ENCODE results near the gene TP53I11. TPM values are rescaled to one million over a fixed set of nuclear protein-coding genes. Genes with fewer than 3 reads are reported as not detected.

Gene TP53I11
- total and polyA plus RNA-seq, 2 of the 13 experiments (the other 11 are each of a cell fraction or from before 2014, with no cell fraction given), result not detected

DNA sequence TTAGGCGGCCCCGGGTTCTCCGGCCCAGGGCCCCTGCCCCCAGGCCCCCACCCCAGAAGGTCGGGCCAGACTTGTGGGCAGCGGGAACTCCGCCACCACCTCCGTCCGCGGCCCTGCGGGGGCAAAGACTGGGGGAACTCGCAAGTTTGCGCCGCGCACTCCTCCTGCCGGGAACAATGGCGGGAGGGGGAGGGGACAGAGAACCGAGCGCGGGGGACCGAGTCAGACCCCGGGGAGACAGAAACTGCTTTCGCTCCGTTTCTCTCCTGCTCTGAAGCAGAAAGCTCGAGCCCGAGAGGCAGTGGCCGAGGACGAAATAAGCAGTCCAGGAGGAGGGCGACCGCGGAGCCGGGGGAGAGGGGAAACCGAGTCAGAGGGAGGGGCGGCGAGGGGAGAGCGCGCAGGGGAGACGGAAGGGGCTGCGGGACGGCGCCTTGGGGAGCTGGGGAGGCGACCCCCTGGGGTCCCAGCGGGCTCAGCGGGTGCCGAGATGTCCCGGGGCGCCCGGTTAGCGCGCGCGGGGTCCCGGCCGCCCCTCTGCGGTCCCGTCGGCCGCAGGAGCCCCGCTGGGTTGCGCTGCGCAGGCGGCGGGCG, 555 bp downstream of the TP53I11 start (continued):
- TF ChIP-seq SRY (CRISPR knock-in tag; IDR thresholded peaks at IDR 0.05) (no peak), ZNF773 (CRISPR knock-in tag; IDR thresholded peaks at IDR 0.05; ENCODE audit: borderline replicate concordance) (no peak), FOSL1 (CRISPR knock-in tag; IDR thresholded peaks at IDR 0.05; ENCODE audit: borderline replicate concordance) (no peak)

DNA sequence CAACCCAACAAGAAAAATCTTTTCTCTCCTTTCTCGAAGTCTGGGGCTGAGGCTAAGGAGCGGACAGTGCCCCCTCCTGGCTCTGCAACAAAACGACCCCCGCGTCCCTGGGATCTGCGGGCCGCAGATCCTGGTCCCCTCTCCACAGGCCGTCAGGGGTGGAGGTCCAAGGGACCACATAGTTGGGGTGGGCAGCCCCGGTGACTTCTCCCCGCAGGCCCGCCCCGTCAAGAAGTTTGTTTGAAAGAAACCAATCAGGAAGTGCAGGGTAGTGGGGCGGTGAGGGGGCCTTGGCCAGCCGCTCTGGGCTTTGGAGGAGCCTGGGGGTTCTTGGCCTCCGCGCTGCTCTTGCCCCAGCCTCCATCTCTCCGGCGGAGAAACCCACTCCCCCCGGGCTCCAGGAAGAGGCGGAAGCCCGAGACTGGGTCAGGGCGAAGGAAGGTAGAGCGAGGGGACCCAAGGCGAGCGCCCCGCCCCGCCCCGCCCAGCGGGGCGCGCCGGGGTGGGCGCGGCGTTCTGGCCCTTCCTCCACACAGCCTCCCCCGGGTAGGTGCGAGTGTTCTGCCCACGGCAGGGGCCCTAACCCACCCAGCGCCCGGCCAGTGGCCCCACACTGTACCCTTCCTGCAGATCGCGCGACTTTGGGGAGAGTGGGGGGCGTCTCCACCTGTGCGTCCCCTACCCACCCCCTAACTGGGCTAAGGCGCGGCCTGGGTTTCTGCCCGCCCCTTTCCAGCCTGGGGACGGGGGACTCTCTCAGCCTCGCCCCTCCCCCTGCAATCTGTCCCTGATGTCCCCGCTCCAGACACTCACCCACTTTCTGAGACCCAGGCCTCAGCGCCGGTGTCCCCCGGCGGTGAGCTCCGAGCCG, 1.3 kb downstream of the TP53I11 start:
- Histone ChIP-seq H3K27me3 (ENCODE audit: control insufficient read depth in 1 of 2, insufficient read depth in 2 of 2, low read length in 2 of 2) (peaks cover 4 to 33% of the 10 kb centered on the region in 2 experiments; a peak in 4 of 5 replicates), H3K9me3 (ENCODE audit: low read length) (no peaks in the 10 kb centered on the region), H3K27ac (ENCODE audit: extremely low read length, insufficient read depth, low read length) (no peak overlapping the region), H2AFZ (ENCODE audit: low read length) (no peak overlapping the region), H3K36me3 (replicated peaks in 1 of 2; ENCODE audit: control insufficient read depth in 1 of 2, insufficient read depth in 2 of 2, low read length in 2 of 2) (no peaks in the 10 kb centered on the region), H3K4me3 (replicated peaks in 1 of 3; ENCODE audit: insufficient read depth in 1 of 3, low read depth in 2 of 3, low read length in 3 of 3) (no peak overlapping the region), H3K4me1 (ENCODE audit: insufficient read depth, low read length) (peaks cover 10% of the 10 kb centered on the region), H4K20me1 (ENCODE audit: insufficient read depth, low read length) (no peaks in the 10 kb centered on the region), H3K4me2 (ENCODE audit: low read depth, low read length) (no peak overlapping the region), H3K9ac (ENCODE audit: insufficient read depth, low read depth, low read length) (no peak overlapping the region), H3K79me2 (ENCODE audit: insufficient read depth, low read length) (no peaks in the 10 kb centered on the region)
- intact Hi-C loops (cut with micrococcal nuclease; ENCODE audit: unreplicated experiment) (no loop called here), in situ Hi-C loops (cut with HindIII; ENCODE audit: extremely low pct_ligation_motif_present, low pct_unique_long_range_greater_than_20kb) (no loop called here)
- FAIRE-seq (no peak), ATAC-seq (0 out of 3 replicates have a peak, but pooled peaks have one; percentile 30), DNase-seq (ENCODE audit: low spot score) (no peak)
- TF ChIP-seq, protein P1, sequence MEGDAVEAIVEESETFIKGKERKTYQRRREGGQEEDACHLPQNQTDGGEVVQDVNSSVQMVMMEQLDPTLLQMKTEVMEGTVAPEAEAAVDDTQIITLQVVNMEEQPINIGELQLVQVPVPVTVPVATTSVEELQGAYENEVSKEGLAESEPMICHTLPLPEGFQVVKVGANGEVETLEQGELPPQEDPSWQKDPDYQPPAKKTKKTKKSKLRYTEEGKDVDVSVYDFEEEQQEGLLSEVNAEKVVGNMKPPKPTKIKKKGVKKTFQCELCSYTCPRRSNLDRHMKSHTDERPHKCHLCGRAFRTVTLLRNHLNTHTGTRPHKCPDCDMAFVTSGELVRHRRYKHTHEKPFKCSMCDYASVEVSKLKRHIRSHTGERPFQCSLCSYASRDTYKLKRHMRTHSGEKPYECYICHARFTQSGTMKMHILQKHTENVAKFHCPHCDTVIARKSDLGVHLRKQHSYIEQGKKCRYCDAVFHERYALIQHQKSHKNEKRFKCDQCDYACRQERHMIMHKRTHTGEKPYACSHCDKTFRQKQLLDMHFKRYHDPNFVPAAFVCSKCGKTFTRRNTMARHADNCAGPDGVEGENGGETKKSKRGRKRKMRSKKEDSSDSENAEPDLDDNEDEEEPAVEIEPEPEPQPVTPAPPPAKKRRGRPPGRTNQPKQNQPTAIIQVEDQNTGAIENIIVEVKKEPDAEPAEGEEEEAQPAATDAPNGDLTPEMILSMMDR (CRISPR knock-in tag; IDR thresholded peaks at IDR 0.05), result 0 out of 2 replicates have a peak, but pooled peaks have one; percentile 19
- TF ChIP-seq, protein P2, sequence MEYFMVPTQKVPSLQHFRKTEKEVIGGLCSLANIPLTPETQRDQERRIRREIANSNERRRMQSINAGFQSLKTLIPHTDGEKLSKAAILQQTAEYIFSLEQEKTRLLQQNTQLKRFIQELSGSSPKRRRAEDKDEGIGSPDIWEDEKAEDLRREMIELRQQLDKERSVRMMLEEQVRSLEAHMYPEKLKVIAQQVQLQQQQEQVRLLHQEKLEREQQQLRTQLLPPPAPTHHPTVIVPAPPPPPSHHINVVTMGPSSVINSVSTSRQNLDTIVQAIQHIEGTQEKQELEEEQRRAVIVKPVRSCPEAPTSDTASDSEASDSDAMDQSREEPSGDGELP (IDR thresholded peaks at IDR 0.05; ENCODE audit: borderline replicate concordance, low read depth), result no peak
- ChIA-PET CTCF (ENCODE audit: low intra/inter-chr PET ratio, low total read pairs) (no interaction called here), POLR2A (no interaction called here)
- BruUV-seq (replicated peaks), result no TSS peak
- 53% methylated on average over 26 of the region's 57 CpGs for WGBS (ENCODE audit: low lambda C conversion rate)

Measured in HepG2 (cell line).